ENCODE data around the gene TTC16.
"Not testable (repeated sequence)": the region's sequence is repeated elsewhere in the genome, so short reads cannot be mapped to it uniquely, and the experiment has no call there.

Gene TTC16

DNA sequence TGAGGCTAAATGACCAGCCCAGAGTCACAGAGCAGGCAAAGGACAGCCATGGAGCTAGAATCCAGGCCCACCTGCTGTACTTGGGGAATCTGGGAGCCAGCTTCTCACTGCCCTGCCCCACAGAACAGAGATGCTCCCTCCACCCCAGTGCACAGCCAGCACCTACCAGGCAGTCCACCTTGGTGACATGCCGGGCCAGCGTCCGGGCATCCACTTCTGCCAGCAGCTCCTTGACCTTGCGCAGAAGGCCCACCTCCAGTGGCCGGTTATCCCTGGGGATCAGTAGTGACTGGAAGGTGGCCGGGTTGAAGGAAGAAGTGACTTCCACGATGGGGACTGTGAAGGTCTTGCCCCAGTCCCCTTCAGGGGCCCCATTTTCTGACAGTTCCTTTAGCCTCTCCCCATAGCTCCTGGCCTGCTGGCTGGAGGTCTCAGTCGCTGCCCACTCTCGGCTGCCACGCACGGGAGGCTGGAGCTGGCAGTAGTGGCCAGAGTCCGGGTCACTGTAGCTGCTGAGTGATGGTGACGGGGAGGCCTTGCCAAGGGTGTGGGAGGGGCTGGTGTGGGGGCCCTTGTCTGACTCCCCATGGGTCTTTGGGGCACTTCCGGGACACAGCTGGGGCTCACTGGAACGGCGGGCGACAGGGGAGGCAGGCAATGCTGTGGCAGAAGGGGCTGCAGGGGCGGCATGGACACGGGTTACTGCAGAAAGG is 28.7 kb downstream of the TTC16 start:
- no peak for DNase-seq (ENCODE audit: low spot score)

DNA sequence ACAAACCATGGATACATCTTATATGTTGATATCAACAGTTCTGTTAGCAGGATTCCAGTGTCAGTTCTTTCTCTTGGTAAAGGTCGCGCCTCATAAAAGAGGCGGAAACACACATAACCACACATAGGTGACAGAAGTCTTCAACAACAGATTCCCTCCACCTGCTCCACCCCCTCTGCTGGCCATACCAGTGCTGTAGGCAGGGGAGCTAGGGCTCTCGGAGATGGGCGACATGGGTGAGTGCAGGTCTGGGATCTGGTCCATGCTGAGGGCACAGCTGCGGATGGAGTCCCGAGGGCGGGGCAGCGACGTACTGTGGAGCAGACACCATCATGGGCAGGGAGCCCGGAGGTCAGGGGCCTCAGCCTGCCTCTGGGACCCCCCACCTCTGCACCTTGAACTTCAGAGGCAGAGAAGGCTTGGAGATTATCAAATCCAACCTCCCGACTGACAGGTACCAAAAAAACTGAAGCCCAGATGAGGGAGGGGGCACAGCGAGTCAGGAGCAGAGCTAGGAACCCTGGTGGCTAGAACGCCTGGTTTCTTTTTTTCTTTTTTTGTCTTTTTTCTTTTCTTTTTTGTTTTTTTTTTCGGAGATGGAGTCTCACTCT is 31.2 kb downstream of the TTC16 start:
- DNase-seq (ENCODE audit: low spot score) = no peak

DNA sequence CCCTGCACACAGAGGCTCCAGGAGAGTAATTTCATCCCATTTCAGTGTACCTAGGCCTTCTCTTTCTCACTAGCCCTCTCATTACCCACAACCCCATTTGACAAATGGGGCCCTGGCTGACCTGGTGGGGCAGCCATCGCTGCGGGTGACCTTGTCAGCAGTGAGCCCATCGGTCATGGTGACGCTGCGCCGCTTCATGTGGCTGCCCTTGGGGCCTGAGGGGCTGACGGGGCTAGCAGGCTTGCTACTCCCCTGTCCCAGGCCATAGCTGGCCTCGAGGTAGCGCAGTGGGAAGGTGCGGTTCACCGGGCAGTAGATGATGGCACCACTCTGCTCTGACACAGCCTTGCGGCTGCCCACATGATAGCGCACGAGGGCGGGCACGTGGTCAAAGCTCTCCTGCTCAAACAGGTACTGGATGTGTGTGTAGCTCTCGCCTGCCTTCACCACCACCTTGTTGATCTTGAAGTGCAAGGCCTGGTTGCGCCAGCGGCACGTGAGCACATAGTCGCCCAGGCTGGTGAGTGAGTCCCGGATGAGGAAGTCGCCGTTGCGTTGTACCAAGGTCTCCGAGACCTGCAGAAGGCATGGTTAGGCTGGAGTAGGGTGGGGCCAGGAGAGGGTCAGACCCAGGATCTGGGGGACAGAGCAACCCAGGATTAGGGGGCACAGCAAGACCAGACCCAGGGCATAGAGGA is 33.4 kb downstream of the TTC16 start:
- DNase-seq (ENCODE audit: low spot score) = no peak

DNA sequence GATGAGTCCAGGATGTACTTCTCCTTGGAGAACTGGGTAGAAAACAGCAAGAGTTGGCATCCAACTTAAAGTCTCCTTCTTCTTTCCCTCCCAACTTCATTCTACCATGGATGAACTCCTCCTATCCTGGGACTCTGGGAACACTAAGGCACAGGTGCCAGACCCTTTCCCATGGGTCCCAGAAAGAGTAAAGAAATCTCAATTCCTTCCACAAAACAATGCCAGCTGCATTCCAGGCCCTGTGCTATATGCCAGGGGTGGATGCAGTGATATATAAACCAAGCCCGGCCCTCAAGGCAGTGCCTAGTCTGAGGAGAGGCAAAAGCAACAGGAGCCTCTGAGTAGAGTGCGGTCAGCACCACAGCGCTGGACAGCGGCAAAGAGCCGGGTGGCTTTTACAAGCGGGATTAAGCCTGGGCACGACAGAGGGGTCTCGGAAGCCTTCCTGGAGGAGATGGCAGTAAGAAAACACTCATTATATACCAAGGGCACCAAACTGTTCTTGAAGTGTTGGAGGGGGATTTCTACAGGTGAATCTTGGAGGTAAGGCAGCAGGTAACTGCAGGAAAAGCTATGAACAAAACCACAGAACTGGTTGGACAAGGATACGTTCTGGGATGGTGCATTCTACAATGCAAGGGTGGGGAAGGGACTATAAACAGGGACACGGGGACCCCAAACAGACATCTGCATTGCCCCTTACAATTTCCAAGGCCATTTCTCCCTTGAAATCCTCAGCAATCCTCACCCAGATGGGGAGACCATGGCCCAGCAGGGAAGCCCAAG is 35.6 kb downstream of the TTC16 start:
- no peak for DNase-seq (ENCODE audit: low spot score)

DNA sequence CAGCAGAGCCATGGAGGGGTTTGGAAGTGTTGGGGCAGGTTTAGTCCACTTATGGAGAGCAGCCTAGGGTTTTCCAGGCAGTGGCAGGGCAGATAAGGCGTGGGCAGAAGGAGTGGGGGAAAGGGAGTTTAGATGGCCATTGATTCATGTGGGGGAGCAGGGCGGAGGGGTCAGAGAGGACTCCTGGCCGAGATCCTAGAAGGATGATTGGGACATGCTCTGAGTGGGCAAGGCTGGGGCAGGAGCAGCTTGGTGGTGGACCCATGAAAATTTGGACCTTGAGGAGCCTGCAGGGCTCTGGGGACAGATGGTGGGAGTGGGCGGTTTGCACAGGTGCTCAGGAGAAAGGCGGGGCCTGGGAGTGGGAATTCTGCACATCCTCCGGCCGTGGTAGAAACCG is 37.3 kb downstream of the TTC16 start:
- no peak for DNase-seq (ENCODE audit: low spot score)

DNA sequence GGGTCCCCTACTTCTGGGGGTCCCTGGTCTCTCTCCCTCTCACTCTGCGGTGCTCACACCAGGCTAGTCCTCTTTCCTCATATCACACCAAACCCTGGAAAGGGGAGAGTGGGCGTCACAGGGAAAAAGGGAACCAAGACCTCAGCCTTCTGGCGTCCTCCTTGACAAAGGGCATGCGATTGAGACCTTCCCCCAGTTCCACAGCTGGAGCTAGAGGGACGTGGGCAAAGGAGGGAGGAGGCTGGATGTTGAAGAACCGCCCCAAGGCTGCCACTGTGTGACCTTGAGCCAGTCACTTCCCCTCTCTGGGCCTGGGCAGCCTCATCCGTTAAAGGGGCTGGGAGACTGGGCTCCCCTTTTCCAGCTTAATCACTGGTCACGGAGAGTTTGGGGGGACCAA is 37.7 kb downstream of the TTC16 start:
- DNase-seq (ENCODE audit: low spot score) = no peak

DNA sequence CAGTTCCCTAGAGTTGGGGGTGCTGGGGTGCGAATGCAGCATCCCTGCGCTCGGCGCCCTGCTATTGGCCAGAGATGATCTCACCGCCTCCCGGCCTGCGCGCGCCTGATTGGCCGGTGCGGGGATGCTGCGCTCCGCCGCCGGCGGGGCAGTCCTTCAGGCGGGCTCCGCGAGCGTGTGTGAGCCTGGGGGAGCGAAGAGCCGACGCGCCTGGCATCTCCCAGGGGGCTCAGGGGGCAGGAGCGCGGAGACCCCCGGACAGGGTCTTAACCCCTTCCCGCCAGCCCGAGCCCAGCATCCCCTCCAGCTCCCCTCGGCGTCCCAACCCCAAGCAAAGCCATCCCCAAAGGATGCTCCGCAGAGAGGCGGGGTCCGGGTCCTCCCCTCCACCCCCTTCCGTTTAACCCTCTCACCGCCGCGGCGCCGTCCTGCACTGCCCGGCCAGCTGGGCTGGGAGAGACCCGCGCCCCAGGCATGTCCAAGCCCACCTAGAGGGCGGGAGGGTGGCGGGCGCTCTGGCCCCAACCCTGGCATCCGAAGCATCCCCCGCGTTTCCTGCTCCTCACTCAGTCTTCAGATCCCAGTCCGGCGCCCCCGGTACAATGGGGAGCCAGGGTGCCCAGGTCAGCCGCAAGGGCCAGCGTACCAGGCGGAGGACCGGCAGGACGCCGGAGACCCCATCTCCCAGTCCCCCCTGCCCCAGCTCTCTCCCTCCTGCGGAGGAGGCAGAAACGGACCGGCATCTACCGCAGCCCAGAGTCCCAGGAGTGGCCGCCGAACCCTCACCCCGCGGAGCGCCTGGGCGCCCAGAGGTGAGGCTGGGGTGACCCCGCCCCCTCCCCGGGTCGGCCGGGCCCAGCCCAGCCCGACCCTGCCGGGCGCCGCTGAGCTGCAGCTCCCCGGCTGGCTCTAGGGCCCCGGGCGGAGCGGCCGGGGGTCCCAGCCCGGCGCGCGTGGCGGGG is 38.5 kb downstream of the TTC16 start:
- DNase-seq (ENCODE audit: low spot score) = no peak

DNA sequence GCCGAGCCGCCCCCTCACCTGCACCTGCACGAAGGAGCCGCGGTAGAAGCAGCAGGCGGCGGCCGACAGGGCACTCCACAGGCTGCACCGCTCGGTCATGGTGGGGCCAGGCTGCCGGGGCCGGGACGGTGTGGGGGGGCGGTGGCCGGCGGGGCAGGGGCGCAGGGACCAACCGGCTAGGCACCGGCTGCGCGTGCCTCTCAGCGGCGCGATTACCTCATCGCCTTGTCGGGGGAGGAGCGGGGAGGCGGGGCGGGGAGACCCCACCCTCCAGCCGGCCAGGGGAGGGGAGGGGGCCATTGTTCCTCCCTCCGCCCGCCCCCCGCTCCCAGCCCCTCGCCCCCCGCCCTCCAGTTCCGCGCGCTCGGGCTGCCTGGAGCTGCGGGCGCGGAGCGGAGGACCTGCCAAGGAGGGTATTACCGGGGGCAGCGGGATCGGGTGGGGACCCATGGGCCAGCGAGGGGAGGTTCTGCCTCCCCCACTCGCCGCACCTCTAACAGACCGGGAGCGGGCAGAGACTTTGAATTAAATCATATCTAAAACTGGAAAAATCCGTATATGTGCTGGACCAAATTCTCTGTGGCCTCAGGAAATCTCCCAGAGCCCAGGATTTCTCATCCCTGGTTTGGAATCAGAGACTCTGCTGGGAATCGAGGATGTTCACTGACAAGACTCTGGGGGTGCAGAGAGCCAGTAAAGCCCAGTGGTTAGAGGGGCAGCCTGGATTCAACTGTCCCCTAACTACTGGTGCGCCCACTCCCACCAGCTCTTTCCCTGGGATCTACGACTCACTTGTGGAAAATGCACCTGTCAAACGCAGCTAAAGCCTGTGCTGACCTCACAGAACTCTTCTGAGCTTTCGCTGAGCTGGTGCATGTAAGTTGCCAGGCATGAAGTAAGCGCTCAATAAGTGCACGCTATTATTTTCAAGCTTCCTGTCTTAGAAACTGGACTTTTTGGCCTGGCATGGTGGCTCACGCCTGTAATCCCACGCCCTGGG is 39.5 kb downstream of the TTC16 start:
- DNase-seq (ENCODE audit: low spot score) = no peak

DNA sequence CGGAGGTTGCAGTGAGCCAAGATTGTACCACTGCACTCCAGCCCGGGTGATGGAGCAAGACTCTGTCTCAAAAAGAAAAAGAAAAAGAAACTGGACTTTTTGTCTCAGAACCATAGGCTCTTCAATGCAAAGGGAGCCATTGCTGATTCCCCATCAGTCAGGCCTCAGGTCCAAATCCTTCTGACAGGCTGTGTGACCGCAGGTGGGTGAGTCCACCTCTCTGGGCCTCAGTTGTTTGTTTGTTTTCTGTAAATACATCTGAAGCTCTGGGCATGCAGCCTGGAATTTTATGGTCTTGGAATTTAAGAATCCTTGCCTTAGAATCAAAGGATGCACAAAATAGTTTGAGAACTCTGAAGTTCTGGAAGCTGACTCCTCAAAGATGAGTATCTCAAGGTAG is 40.4 kb downstream of the TTC16 start:
- no peak for DNase-seq (ENCODE audit: low spot score)

DNA sequence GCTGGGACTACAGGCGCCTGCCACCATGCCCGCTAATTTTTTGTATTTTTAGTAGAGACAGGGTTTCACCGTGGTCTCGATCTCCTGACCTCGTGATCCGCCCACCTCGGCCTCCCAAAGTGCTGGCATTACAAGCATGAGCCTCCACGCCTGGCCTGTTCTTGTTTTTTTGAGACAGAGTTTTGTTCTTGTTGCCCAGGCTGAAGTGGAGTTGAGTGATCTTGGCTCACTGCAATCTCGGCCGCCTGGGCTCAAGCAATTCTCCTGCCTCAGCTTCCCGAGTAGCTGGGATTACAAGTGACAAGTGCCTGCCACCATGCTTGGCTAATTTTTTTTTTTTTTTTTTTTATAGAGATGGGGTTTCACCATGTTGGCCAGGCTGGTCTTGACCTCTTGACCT is 40.9 kb downstream of the TTC16 start:
- not testable (repeated sequence) for DNase-seq (ENCODE audit: low spot score)

DNA sequence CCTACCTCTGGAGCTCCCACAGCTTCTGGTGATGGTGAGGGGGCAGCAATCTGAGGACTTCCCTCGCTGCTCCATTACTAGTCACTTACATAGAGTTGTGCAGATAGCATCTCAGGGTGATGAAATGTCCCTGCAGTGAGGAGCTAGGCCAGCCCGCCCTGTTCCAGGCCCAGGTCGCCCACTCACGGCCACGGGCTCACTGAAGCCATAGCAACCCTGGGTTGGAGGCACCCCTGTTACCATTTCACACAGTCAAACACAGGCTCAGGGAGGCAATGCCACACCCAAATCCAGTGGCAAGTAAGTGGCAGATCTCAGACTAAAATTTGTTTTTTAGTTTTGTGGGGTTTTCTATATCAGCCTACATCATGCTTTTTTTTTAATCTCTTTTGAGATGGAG is 43.0 kb downstream of the TTC16 start:
- DNase-seq (ENCODE audit: low spot score) = no peak

DNA sequence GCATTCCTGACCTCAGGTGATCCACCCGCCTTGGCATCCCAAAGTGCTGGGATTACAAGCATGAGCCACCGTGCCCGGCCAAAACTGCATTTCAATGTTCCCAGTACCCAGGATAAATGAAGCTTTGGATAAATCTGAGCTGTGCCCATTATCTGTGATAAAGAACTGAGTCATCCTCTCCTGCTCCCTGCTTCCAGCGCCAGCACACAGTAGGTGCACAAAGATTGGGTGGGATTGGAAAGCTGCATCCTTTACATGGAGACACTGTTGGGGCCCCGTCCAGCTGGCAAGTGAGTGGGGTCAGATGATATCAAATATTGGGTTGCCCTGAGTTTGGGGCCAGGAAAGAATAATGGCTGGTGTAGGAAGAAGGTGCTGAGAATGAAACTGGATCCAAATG is 45.2 kb downstream of the TTC16 start:
- no peak for DNase-seq (ENCODE audit: low spot score)

DNA sequence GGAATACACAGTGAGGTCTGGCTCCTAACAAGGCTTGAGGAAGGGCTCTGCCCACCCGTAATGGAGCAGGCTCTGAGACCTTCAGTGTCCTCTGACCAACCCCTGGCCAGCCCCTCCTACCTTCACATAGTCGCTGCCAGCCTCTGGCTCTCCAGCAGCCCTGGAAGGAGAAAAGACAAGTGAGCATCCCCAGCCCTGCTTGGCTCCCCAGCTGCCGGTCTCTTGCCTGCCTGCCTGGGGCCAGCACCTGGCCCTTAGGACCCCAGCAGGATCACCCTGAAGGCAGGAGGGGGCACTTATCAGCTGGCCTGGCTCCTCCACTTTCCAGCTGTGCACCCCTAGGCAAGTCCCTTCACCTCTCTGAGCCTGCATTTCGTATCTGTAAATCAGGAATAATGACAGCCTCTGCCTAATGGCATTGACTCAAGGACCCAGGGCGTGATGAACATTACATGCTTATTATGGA is 45.6 kb downstream of the TTC16 start:
- no peak for DNase-seq (ENCODE audit: low spot score)

DNA sequence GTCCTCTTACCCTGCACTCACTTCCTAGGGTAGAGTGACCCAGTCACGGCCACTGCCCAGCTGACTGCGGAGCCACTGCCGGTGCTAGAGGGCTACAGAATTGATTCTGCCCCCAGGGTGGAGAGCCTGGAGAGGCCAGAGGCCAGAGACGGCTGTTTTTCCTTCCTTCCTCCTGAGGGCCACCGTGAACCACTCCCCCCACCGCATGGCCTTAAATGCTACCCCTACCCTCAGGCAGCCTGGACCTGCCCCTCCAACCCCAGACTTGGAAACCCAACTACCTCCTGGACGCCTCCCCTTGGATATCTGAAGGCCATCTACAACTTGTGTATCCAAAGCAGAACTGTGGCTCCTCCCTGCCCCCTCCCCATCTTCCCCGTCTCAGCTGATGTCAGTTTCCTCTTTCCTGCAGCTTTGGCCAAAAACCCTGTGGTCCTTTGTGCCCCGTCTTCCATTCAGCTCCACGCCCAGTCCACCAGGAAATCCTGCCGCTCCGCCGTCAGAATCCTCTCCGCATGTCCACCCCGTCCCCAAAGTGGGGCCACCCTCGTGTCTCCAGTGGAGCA is 46.3 kb downstream of the TTC16 start:
- no peak for DNase-seq (ENCODE audit: low spot score)

DNA sequence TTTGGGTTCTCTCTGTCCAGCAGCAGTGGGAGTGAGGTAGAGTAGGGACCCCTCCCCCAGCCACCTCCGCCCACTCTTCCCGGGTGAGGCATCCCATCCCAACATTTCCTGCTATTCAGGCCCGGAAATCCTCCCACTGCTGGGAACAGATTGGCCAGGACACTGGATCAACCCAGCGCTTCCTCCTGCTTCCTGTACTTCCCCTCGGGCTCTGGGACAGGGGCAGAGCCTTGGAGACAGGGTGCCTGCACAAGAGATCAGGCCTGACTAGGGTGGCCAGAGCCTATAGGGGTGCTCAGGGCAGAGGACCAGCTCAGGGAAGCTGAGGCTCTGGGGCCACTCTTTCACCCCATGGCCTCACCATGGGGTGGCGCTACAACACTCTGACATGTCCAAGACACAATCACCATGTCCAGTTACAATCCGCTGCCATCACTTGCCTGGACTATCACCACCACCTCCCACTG is 48.1 kb downstream of the TTC16 start:
- DNase-seq (ENCODE audit: low spot score) = no peak

DNA sequence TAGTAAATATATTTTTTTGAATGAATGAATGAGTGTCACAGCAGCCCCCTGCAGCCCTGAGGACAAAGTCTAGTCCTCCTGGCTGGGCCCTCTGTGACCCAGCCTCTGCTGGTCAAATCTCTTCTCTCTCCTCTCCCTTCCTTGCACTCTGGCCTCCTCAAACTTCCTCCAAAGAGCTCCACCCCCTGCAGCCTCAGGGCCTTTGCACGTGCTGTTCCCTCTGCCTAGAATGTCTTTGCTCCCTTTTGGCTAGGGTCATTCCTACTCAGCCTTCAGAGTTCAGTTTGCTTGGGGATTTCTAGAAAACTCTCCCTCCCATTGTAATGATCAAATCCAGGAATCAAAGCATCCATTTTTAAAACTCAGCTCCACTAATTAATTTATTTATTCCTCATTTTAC is 49.5 kb downstream of the TTC16 start:
- DNase-seq (ENCODE audit: low spot score) = no peak

DNA sequence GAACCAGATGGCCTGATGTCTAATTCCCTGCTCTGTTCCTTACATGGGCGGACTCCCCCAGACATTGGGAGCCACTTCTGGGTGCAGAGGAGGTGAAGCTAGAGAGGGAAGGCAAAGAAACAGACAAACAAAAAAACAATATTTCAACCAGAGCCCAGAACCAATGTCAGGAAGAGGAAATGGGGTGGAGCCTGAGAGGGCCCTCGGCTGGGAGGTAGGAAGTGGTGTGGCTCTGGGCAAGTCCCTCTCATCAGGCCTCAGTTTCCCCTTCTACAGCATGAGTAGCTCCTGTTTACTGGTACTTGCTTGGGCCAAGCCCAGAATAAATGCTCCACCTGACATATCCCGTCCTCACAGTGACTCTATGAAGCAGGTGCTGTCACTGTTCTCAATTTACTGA is 51.5 kb downstream of the TTC16 start:
- no peak for DNase-seq (ENCODE audit: low spot score)

DNA sequence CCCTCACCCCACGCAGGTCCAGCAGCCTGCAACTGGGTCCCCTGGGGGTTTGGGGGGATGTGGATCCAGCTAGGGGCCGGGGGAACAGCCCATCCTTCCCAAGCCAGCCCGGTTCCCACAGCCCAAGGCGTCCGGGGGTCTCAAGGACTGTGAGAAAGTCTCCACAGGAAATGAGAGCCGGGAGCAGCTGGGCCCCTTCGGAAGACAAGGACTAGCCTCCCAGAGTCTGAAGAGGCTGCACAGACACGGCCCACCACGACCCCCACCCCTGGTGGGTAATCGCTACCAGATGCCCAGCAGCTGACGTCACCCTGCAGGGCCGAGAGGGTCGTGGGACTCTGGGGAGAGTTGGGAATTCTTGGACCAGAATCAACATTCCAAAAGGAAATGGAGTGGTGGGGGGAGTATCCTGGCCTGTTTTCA is 52.0 kb downstream of the TTC16 start:
- DNase-seq (ENCODE audit: low spot score) = no peak

DNA sequence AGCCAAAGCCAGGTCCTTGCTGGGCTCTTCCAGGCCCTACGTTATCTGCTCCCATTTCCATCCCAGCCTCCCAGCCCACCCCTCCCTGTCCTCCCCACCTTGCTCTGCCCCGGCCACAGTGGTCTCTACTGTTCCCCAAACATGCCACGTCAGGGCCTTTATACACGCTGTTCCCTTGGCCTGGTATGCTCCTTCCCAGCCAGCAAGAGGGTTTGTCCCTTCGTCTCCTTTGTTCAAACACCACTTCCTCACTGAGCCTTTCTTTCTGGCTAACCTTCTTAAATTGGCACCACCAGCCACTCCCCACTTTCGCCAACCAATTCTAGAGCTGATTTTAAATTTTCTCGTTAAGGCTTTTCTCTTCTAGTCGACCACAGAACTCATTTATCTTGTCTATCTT is 52.8 kb downstream of the TTC16 start:
- DNase-seq (ENCODE audit: low spot score) = no peak

DNA sequence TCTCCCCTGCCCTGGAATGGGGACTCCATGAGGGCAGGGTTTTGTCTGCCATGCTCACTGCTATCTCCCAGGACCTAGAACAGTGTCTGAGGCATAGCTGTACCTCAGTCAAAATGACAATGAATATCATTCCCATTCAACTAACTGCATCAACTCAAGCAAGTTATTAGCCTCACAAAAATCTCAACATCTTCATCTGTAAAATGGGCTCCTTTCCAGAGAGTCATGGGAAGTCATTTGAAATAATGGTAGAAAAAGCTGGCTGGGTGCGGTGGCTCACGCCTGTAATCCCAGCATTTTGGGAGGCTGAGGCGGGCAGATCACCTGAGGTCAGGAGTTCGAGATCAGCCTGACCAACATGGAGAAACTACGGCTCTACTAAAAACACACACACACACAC is 53.2 kb downstream of the TTC16 start:
- DNase-seq (ENCODE audit: low spot score) = no peak
